Thymus (tissue), 11 donors: ENCODE results near the gene RAD51D. TPM values are rescaled to one million over a fixed set of nuclear protein-coding genes. Genes with fewer than 3 reads are reported as not detected.

Experiments used
- DNase-seq, 9 donors: peaks; one replicate each; pipeline ENCODE4 v3.0.0-alpha.2; 2013; ENCODE audit warnings: low spot score in 9 of 9, low read depth in 6 of 9, missing footprints in 1 of 9
- H3K27ac ChIP-seq, 2 donors: one replicate each; pipeline ENCODE4 v1.5.1; 2013; ENCODE audit warnings: control low read depth in 1 of 2, low read depth in 1 of 2, low read length in 1 of 2, mild to moderate bottlenecking in 1 of 2, moderate library complexity in 1 of 2
- H3K27me3 ChIP-seq, 2 donors: one replicate each; pipeline ENCODE4 v1.5.1; 2013; ENCODE audit warnings: low read length in 1 of 2; ENCODE audit not compliant: control insufficient read depth in 2 of 2, insufficient read depth in 1 of 2
- H3K36me3 ChIP-seq, 2 donors: one replicate each; pipeline ENCODE4 v1.5.1; 2013; ENCODE audit warnings: low read length in 1 of 2, mild to moderate bottlenecking in 1 of 2, moderate library complexity in 1 of 2; ENCODE audit not compliant: control insufficient read depth in 2 of 2, insufficient read depth in 2 of 2
- H3K4me1 ChIP-seq, 2 donors: one replicate each; pipeline ENCODE4 v1.5.1; 2013; ENCODE audit warnings: low read length in 2 of 2; ENCODE audit not compliant: control insufficient read depth in 2 of 2, insufficient read depth in 2 of 2
- H3K4me3 ChIP-seq, 2 donors: one replicate each; pipeline ENCODE4 v1.5.1; 2013; ENCODE audit warnings: low read length in 2 of 2, control low read depth in 1 of 2, mild to moderate bottlenecking in 1 of 2
- H3K9me3 ChIP-seq, 2 donors: one replicate each; pipeline ENCODE4 v1.5.1; 2013; ENCODE audit warnings: low read length in 1 of 2, mild to moderate bottlenecking in 1 of 2; ENCODE audit not compliant: control insufficient read depth in 2 of 2, insufficient read depth in 1 of 2
- WGBS: extraction: QIAGEN DNeasy Blood & Tissue Kit; methylation state at CpG from one replicate; pipeline ENCODE4 v1.1.7; 2013; 5-methylcytosine and 5-hydroxymethylcytosine counted together
- polyA plus RNA-seq: library from polyadenylated mRNA; stranded (reverse); fragments of 200-250 nt; gene quantifications from one replicate; pipeline ENCODE4 v1.2.3, GENCODE V29; 2013
- total RNA-seq: library from RNA; stranded (reverse); fragments of 120-200 nt; gene quantifications from one replicate; pipeline ENCODE4 v1.2.4, GENCODE V29; 2013
- donor health status: healthy.

The RAD51D gene
- total and polyA plus RNA-seq, 2 donors = 5.9 to 7.7 TPM

DNA sequence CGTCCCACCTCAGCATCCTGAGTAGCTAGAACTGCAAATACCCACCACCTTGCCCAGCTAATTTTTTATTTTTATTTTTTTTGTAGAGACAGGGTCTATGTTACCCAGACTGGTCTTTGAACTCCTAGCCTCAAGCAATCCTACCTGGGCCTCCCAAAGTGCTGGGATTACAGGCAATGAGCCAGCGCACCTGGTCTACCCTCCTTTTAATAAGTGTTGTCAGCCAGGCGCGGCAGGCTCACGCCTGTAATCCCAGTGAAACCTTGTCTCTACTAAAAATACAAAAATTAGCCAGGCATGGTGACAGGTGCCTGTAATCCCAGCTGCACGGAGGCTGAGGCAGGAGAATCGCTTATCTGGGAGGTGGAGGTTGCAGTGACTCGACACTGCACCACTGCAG, 75.5 kb downstream of the RAD51D start:
- Histone ChIP-seq H3K36me3 (no peaks in the 10 kb centered on the region), H3K27ac (no peak overlapping the region), H3K4me1 (peaks cover 11 to 21% of the 10 kb centered on the region in 2 donors), H3K27me3 (no peaks in the 10 kb centered on the region), H3K9me3 (no peaks in the 10 kb centered on the region), H3K4me3 (no peak overlapping the region)
- 97% methylated on average over 8 of the region's 8 CpGs for WGBS
- no peak for DNase-seq

Other genes with a start within 250 kb of the RAD51D start
- gene CCT6B, start 158.4 kb downstream of the RAD51D start, total RNA-seq = 1.3 TPM
- 4.0 TPM for gene CCT6B, start 158.4 kb downstream of the RAD51D start, polyA plus RNA-seq
- gene ZNF830, start 158.3 kb downstream of the RAD51D start, total RNA-seq = 21.9 TPM
- 30.3 TPM for gene ZNF830, start 158.3 kb downstream of the RAD51D start, polyA plus RNA-seq
- gene LIG3, start 139.3 kb downstream of the RAD51D start, total RNA-seq = 18.8 TPM
- gene LIG3, start 139.3 kb downstream of the RAD51D start, polyA plus RNA-seq = 7.6 TPM
- 17.6 TPM for gene RFFL, start 56.2 kb downstream of the RAD51D start, total RNA-seq
- gene RFFL, start 56.2 kb downstream of the RAD51D start, polyA plus RNA-seq = 16.5 TPM
- gene FNDC8, start 1.8 kb upstream of the RAD51D start, total RNA-seq = not detected
- gene FNDC8, start 1.8 kb upstream of the RAD51D start, polyA plus RNA-seq = 0.02 TPM
- gene NLE1, start 22.4 kb upstream of the RAD51D start, total RNA-seq = 11.2 TPM
- gene NLE1, start 22.4 kb upstream of the RAD51D start, polyA plus RNA-seq = 4.9 TPM
- 0.76 TPM for gene UNC45B, start 28.0 kb upstream of the RAD51D start, total RNA-seq
- 0.27 TPM for gene UNC45B, start 28.0 kb upstream of the RAD51D start, polyA plus RNA-seq
- not detected for gene SLC35G3, start 74.5 kb upstream of the RAD51D start, total RNA-seq
- gene SLC35G3, start 74.5 kb upstream of the RAD51D start, polyA plus RNA-seq = 0.09 TPM
- gene SLFN5, start 123.2 kb upstream of the RAD51D start, total RNA-seq = 63.5 TPM
- gene SLFN5, start 123.2 kb upstream of the RAD51D start, polyA plus RNA-seq = 24.8 TPM